HG02943 (cell line): ENCODE measurements around the gene CERS6.
"Not testable (repeated sequence)": the region's sequence is repeated elsewhere in the genome, so short reads cannot be mapped to it uniquely, and the experiment has no call there.

ENCODE experiments used
- ATAC-seq: cut with Tn5 transposase; IDR thresholded peaks from one replicate; pipeline ENCODE4 v1.9.1; 2021; ENCODE audit warnings: mild to moderate bottlenecking, low read depth, moderate library complexity; ENCODE audit not compliant: unreplicated experiment

The CERS6 gene

DNA sequence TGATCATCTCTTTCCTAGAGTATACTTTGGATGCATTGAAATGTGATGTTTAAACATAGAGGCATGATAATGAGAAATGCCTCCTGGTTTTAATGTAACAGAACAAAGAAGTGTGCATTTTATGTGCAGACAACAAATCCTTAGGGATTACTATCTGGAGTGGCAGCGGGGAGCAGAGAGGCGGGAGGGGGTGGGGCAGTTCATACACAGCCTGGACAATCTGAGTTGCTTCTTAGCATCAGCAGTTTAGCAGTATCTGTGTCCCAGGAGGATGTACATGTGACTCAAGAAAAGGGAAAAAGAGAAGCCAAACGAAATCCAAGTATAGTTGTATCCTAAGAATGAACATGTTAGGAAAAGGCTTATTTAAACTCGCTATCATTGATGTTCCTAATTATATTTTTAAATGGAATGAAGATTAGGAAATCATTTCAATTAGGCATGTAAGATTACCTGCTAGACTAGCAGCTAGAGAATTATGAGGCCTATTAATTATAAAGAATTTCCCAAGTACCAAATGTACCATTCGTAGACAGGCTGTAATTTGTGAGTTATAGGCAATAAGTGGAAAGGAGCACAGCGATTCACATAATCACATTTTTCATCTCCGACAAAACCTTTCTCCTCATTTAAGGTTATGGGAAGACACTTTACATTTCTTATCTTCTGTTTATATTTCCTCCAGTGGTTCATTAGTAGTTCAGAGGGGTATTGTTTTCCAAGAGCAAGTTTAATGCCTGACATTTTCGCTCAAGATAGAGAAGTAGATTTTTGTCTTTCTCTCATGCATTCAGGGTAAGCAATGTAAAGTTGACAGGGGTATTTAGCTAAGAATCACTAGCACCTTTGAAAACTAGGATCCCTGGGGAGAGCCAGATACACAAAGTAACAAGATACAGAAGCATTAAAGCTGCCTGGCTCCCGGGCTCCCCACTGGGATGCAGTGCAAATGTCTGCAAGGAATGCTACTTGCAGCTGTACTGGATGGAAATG is 205.1 kb downstream of the CERS6 start:
- no peak for ATAC-seq

- no peak for ATAC-seq
Measured at GRCh38 chr2:168661863-168662256, 205.8 kb downstream of the CERS6 start.

DNA sequence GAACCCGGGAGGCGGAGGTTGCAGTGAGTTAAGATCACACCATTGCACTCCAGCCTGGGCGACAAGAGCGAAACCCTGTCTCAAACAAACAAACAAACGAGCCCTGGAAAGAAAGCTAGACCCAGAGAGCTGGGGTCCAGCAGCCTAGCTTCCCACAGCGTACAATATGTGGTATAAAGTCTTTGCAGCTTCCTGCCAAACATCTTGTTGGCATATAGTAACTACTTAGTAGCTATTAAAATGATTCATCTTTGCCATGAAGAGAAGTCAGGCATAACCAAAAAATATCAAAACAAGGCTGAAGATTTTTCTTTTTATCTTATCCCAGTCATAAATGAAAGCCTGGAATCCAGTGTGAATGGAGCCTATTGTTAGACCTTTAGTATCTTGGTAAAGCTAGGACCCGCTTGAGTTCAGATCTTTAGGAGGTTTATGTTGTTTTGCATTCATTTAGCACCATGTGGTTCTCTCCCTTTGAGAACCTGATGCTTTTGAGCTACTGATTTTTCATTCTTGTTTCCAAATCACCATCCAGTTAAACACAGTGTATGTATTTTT is 206.7 kb downstream of the CERS6 start:
- no peak for ATAC-seq

DNA sequence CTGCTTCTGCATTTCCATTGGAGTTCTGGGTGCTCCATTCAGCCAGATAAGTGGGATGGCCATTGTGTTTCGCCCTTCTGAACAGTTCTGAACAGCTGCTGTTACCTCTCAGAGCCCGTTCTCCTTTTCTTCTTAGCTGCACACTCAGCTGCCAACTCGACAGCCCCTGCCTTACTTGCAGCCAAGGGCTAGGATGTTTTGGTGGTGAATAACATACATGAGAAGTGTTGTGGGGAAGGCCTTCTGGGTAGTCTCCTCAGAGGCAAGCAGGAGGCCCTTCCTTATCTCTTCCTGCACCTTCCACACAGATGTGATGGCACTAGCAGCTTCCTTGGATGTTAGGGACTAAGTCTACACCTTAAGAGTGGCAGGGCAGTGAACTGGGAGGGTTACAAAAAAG is 207.9 kb downstream of the CERS6 start:
- ATAC-seq, result no peak

- ATAC-seq, result not testable (repeated sequence)
Measured at GRCh38 chr2:168664715-168665114, 208.6 kb downstream of the CERS6 start.

- no peak for ATAC-seq
Measured at GRCh38 chr2:168666339-168666738, 210.3 kb downstream of the CERS6 start.

DNA sequence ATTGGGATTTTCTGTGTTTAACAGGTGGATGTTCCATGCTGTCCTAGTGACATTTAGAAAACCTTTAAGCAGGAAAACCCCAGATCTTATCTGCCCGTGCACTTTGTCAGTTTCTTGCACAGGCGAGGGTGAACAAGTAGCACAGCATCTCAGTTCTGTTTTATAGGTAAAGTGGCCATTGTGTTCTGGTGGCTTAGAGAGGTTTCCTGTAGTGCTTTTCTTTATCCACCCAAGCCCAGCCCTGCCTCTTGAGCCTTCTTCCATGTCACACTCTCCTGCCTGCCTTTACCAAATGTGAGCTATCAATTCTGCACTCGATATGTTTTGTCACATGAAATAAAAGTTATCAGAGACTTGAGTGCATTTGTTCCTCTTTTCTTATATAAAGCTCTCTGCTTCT is 211.1 kb downstream of the CERS6 start:
- ATAC-seq, result no peak

DNA sequence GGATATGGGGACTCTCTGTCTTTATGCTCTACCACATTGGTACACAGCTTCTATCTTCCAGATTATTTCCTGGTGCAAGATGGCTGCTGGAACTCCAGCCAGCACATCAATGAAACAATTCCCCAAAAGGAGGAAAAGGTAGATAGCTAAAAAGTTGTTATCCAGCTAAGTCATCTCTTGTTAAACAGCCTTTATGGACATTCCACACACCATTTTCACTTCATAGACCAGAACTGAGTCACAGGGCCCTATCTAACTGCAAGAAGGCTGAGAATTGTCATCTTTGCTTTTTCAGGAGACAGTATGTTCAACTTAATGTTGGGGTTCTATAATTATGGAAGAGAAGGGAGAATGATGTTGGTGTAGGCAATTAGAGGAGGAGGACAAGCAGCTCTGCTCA is 213.1 kb downstream of the CERS6 start:
- no peak for ATAC-seq

- no peak for ATAC-seq
Measured at GRCh38 chr2:168670478-168670877, 214.4 kb downstream of the CERS6 start.

GRCh38 chr2:168671932-168672331 is 215.9 kb downstream of the CERS6 start:
- no peak for ATAC-seq

GRCh38 chr2:168673265-168674189 is 217.5 kb downstream of the CERS6 start:
- no peak for ATAC-seq

DNA sequence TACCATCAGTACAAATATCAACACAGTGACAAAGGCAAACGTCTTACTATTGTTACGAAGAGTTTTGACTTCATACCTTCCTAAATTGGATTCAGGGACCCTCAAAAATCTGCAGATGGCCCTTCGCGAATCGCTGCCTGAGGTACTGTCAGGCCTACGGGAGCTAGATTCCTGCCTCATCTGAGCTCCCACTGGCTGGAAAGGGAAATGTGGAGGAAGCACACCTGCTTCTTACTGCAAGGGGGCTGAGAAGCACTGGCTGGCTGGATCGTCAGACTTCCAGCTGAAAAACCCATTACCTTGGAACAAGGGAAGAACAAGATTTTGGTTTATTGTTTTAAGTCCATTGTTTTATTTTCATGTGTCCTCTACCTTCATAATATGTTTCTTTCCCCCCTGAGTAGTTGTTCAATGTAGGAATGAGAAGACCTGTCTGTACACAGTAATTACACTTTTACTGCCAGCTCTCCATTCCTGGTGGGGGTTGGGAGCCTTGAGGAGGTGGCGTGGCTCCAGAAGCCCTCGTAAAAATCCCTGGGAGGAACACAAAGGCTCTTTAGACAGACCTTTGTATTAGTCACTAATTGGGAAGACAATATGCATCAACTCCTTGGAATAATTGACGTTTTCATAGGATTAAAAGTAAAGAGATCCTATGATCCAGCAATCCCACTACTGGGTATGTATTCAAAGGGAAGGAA is 222.2 kb downstream of the CERS6 start:
- no peak for ATAC-seq

DNA sequence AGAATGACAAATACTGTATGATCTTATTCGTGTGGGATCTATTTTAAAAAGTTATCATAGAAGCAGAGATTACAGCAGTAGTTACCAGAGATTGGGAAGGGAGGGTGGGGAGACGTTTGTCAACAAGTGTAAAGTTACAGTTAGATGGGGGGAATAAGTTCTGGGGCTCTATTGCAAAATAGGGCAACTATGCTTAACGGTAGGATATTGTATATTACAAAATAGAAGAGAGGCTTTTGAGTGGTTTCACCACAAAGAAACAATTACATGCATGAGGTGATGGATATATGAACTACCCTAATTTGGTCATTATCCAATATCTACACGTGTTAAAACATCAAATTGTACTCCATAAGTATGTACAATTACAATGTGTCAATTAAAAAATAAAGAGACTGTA is 223.0 kb downstream of the CERS6 start:
- ATAC-seq, result no peak

DNA sequence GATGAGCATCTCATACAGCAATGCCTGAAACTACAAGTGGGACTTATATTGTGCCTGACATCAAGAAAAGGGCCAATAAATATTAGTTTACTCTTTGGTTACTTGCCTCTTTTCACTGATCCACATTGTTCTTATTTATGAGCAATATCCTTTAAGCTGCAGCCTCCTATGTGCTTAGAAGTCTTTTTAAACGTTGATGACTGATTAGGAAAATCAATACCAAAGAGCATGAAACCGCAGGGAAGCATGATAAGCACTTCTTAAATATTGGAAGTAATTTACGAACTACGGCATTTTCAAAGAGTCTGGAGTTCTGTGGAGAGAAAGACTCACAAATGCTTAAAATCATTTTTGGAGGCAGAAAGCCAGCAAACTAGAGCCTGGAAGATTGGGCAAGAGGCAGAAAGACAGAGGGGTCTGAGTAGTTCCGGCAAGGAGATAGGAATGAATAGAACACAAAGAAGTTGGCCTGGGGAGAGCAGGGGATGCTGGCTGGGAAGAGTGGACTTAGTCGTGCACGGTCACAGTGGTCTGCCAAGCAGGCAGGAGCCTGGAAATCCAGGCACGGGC is 223.8 kb downstream of the CERS6 start:
- no peak for ATAC-seq

- no peak for ATAC-seq
Measured at GRCh38 chr2:168683996-168684395, 227.9 kb downstream of the CERS6 start.

GRCh38 chr2:168684921-168685599 is 229.0 kb downstream of the CERS6 start:
- ATAC-seq, result no peak

GRCh38 chr2:168685600-168686451 is 229.8 kb downstream of the CERS6 start:
- ATAC-seq, result no peak

GRCh38 chr2:168686452-168687191 is 230.6 kb downstream of the CERS6 start:
- ATAC-seq, result no peak
